IPS-18c (cell line): ENCODE measurements around the gene NCBP2.

Experiments used
- H3K4me3 ChIP-seq: 2 replicates; pipeline ENCODE4 v1.7.0; 2013; ENCODE audit warnings: low read depth, mild to moderate bottlenecking, low read length, moderate library complexity; ENCODE audit not compliant: insufficient read depth
- H3K9me3 ChIP-seq: one replicate; pipeline ENCODE4 v1.6.1; 2013; ENCODE audit warnings: mild to moderate bottlenecking, low read length, moderate library complexity; ENCODE audit not compliant: control insufficient read depth, insufficient read depth

NCBP2 gene

GRCh38 chr3:196916221-196916620 lies 26.1 kb downstream of the NCBP2 start:
- Histone ChIP-seq H3K9me3 (no peaks in the 10 kb centered on the region), H3K4me3 (no peak overlapping the region)

- Histone ChIP-seq H3K9me3 (no peaks in the 10 kb centered on the region), H3K4me3 (no peak overlapping the region)
These were observed 27.0 kb downstream of the NCBP2 start for GRCh38 chr3:196915375-196915774.

- Histone ChIP-seq H3K9me3 (no peaks in the 10 kb centered on the region), H3K4me3 (no peak overlapping the region)
These were observed 27.5 kb downstream of the NCBP2 start for GRCh38 chr3:196914866-196915265.

- H3K9me3 ChIP-seq = no peaks in the 10 kb centered on the region
These were observed 38.6 kb downstream of the NCBP2 start for GRCh38 chr3:196903740-196904139.

GRCh38 chr3:196902296-196902695 lies 40.0 kb downstream of the NCBP2 start:
- Histone ChIP-seq H3K4me3 (no peak overlapping the region), H3K9me3 (no peaks in the 10 kb centered on the region)

More at GRCh38 chr3:196903740-196904139, 38.6 kb downstream of the NCBP2 start:
- no peak overlapping the region for H3K4me3 ChIP-seq

- H3K9me3 ChIP-seq = no peaks in the 10 kb centered on the region
- no peak overlapping the region for H3K4me3 ChIP-seq
These were observed 40.6 kb downstream of the NCBP2 start for GRCh38 chr3:196901768-196902167.

- Histone ChIP-seq H3K9me3 (no peaks in the 10 kb centered on the region), H3K4me3 (no peak overlapping the region)
These were observed 46.1 kb downstream of the NCBP2 start for GRCh38 chr3:196896229-196896628.

- Histone ChIP-seq H3K9me3 (no peaks in the 10 kb centered on the region), H3K4me3 (no peak overlapping the region)
These were observed 47.6 kb downstream of the NCBP2 start for GRCh38 chr3:196894557-196895295.

GRCh38 chr3:196889844-196890708 lies 52.3 kb downstream of the NCBP2 start:
- Histone ChIP-seq H3K4me3 (no peak overlapping the region), H3K9me3 (no peaks in the 10 kb centered on the region)

GRCh38 chr3:196886144-196886543 lies 56.2 kb downstream of the NCBP2 start:
- Histone ChIP-seq H3K4me3 (no peak overlapping the region), H3K9me3 (no peaks in the 10 kb centered on the region)
